GM18951 (cell line): ENCODE measurements around the gene CCDC137.

ENCODE experiments used
- POLR2A ChIP-seq: IDR thresholded peaks from 4 replicates; pipeline ENCODE4 v1.6.1; 2011; ENCODE audit warnings: mild to moderate bottlenecking; ENCODE audit not compliant: insufficient read length, insufficient read depth; ENCODE audit errors: extremely low read depth
- in situ Hi-C: fragments of 300-500 bp; cut with MboI; formaldehyde crosslinking; loops from one replicate; pipeline ENCODE4 v1.12.0; 2022; ENCODE audit warnings: low sequenced_read_pairs, mixed read lengths, inconsistent platforms; ENCODE audit not compliant: unreplicated experiment

CCDC137 gene

GRCh38 chr17:81706232-81706611, 39.7 kb downstream of the CCDC137 start:
- in situ Hi-C loops, result no loop called here
- no peak for TF ChIP-seq POLR2A

- in situ Hi-C loops, result no loop called here
- no peak for TF ChIP-seq POLR2A
Measured at GRCh38 chr17:81706757-81707624, 40.5 kb downstream of the CCDC137 start.

- no peak for TF ChIP-seq POLR2A
Measured at GRCh38 chr17:81707725-81708646, 41.4 kb downstream of the CCDC137 start.

GRCh38 chr17:81708739-81709185, 42.2 kb downstream of the CCDC137 start:
- TF ChIP-seq POLR2A, result no peak
- in situ Hi-C loops, result no loop called here

More at GRCh38 chr17:81707725-81708646, 41.4 kb downstream of the CCDC137 start:
- in situ Hi-C loops, result no loop called here

- in situ Hi-C loops, result no loop called here
- peak; percentile 3 for TF ChIP-seq POLR2A
Measured at GRCh38 chr17:81710514-81711308, 44.2 kb downstream of the CCDC137 start.

GRCh38 chr17:81711814-81712467, 45.4 kb downstream of the CCDC137 start, which contains the start of gene SLC25A10:
Gene SLC25A10 (plus strand): TSS chr17:81712284. CDS start chr17:81712427, 143 bp downstream.
- in situ Hi-C loops, result no loop called here

GRCh38 chr17:81712468-81713003, 46.0 kb downstream of the CCDC137 start:
- in situ Hi-C loops, result no loop called here

More at GRCh38 chr17:81711814-81712467, 45.4 kb downstream of the CCDC137 start, which contains the start of gene SLC25A10:
- no peak for TF ChIP-seq POLR2A

GRCh38 chr17:81713004-81713555, 46.5 kb downstream of the CCDC137 start:
- no peak for TF ChIP-seq POLR2A
- in situ Hi-C loops, result no loop called here

More at GRCh38 chr17:81712468-81713003, 46.0 kb downstream of the CCDC137 start:
- no peak for TF ChIP-seq POLR2A

- TF ChIP-seq POLR2A, result no peak
Measured at GRCh38 chr17:81713556-81714411, 47.2 kb downstream of the CCDC137 start.

GRCh38 chr17:81714412-81715106, 48.0 kb downstream of the CCDC137 start:
- TF ChIP-seq POLR2A, result no peak
- in situ Hi-C loops, result no loop called here

More at GRCh38 chr17:81713556-81714411, 47.2 kb downstream of the CCDC137 start:
- in situ Hi-C loops, result no loop called here
